WTC11 (cell line): ENCODE results near the gene GPC5. TPM values are rescaled to one million over a fixed set of nuclear protein-coding genes. Genes with fewer than 3 reads are reported as not detected.

ENCODE experiments used
- ATAC-seq: fragments of 200-7000 bp; cut with Tn5 transposase; 2 replicates; pipeline ENCODE4 v1.10.0; 2021; ENCODE audit warnings: mild to moderate bottlenecking, moderate library complexity
- CTCF ChIA-PET: fragments of 300-600 bp; sonication (Branson Sonifier 250); formaldehyde crosslinking; loops from one replicate; lab custom pipeline; 2021; ENCODE audit warnings: antibody characterized with exemption; lab: Charles Lee
- POLR2A ChIA-PET: fragments of 350-600 bp; sonication (Branson Sonifier 250); formaldehyde crosslinking; loops from one replicate; lab custom pipeline; 2021; ENCODE audit warnings: antibody characterized with exemption; lab: Charles Lee
- DNase-seq: peaks from one replicate; pipeline ENCODE4 v3.0.0; 2021; ENCODE audit warnings: low spot score
- H3K27ac Mint-ChIP-seq: 2 replicates; pipeline ENCODE4 v1.8.0; 2021; ENCODE audit warnings: mixed read lengths
- H3K27me3 Mint-ChIP-seq: 2 replicates; pipeline ENCODE4 v1.8.0; 2021; ENCODE audit warnings: low read depth, mild to moderate bottlenecking, moderate library complexity, mixed read lengths
- H3K36me3 Mint-ChIP-seq: 2 replicates; pipeline ENCODE4 v1.8.0; 2021; ENCODE audit warnings: mixed read lengths
- H3K4me1 Mint-ChIP-seq: 2 replicates; pipeline ENCODE4 v1.8.0; 2022; ENCODE audit warnings: mixed read lengths
- H3K4me3 Mint-ChIP-seq: 2 replicates; pipeline ENCODE4 v1.8.0; 2021; ENCODE audit warnings: mild to moderate bottlenecking, moderate library complexity, mixed read lengths
- H3K9me3 Mint-ChIP-seq: 2 replicates; pipeline ENCODE4 v1.8.0; 2021; ENCODE audit warnings: mixed read lengths
- ATF6 ChIP-seq: sonication (generic); formaldehyde crosslinking; IDR thresholded peaks from 2 replicates; pipeline ENCODE4 v1.8.1; 2023; ENCODE audit warnings: mild to moderate bottlenecking, missing genetic modification reagents
- CREM ChIP-seq: sonication (generic); formaldehyde crosslinking; IDR thresholded peaks from 2 replicates; pipeline ENCODE4 v1.8.1; 2022; ENCODE audit warnings: mild to moderate bottlenecking, missing genetic modification reagents, moderate library complexity
- ESRRA ChIP-seq: sonication (generic); formaldehyde crosslinking; IDR thresholded peaks from 2 replicates; pipeline ENCODE4 v1.8.1; 2022; ENCODE audit warnings: mild to moderate bottlenecking, missing genetic modification reagents, borderline replicate concordance
- FOXJ3 ChIP-seq: sonication (generic); formaldehyde crosslinking; IDR thresholded peaks from 2 replicates; pipeline ENCODE4 v1.9.0; 2021; ENCODE audit warnings: missing genetic modification reagents, mild to moderate bottlenecking, borderline replicate concordance
- FOXK1 ChIP-seq: sonication (generic); formaldehyde crosslinking; IDR thresholded peaks from 2 replicates; pipeline ENCODE4 v1.8.0; 2022; ENCODE audit warnings: mild to moderate bottlenecking, moderate library complexity, missing genetic modification reagents
- FOXP1 ChIP-seq: sonication (generic); formaldehyde crosslinking; IDR thresholded peaks from 2 replicates; pipeline ENCODE4 v1.8.0; 2022; ENCODE audit warnings: missing genetic modification reagents, mild to moderate bottlenecking, moderate library complexity, borderline replicate concordance
- FOXP4 ChIP-seq: sonication (generic); formaldehyde crosslinking; IDR thresholded peaks from 2 replicates; pipeline ENCODE4 v1.8.0; 2022; ENCODE audit warnings: mild to moderate bottlenecking, missing genetic modification reagents
- GABPB1 ChIP-seq: sonication (generic); formaldehyde crosslinking; IDR thresholded peaks from 2 replicates; pipeline ENCODE4 v1.8.1; 2023; ENCODE audit warnings: mild to moderate bottlenecking, missing genetic modification reagents
- IRF1 ChIP-seq: sonication (generic); formaldehyde crosslinking; IDR thresholded peaks from 2 replicates; pipeline ENCODE4 v1.8.0; 2023; ENCODE audit warnings: missing genetic modification reagents
- NR2C2 ChIP-seq: sonication (generic); formaldehyde crosslinking; IDR thresholded peaks from 2 replicates; pipeline ENCODE4 v1.8.0; 2022; ENCODE audit warnings: mild to moderate bottlenecking, missing genetic modification reagents
- NR3C1 ChIP-seq: sonication (generic); formaldehyde crosslinking; conservative IDR thresholded peaks from 2 replicates; pipeline ENCODE4 v1.8.1; 2023; ENCODE audit warnings: low read depth, mild to moderate bottlenecking, missing genetic modification reagents
- OVOL2 ChIP-seq: fragments of 250-450 bp; sonication (Bioruptor Pico); IDR thresholded peaks from 2 replicates; pipeline ENCODE4 v1.9.0; 2021; ENCODE audit warnings: mild to moderate bottlenecking, borderline replicate concordance
- RORB ChIP-seq: fragments of 250-450 bp; sonication (Bioruptor Pico); IDR thresholded peaks from 2 replicates; pipeline ENCODE4 v1.9.0; 2021; ENCODE audit warnings: mild to moderate bottlenecking
- TEAD1 ChIP-seq: sonication (generic); formaldehyde crosslinking; IDR thresholded peaks from 2 replicates; pipeline ENCODE4 v1.8.0; 2022; ENCODE audit warnings: mild to moderate bottlenecking, missing genetic modification reagents
- USF1 ChIP-seq: sonication (generic); formaldehyde crosslinking; IDR thresholded peaks from 2 replicates; pipeline ENCODE4 v1.8.0; 2022; ENCODE audit warnings: mild to moderate bottlenecking, missing genetic modification reagents
- USF2 ChIP-seq: sonication (generic); formaldehyde crosslinking; IDR thresholded peaks from 2 replicates; pipeline ENCODE4 v1.8.1; 2023; ENCODE audit warnings: mild to moderate bottlenecking, missing genetic modification reagents, moderate library complexity
- ZNF121 ChIP-seq: sonication (generic); formaldehyde crosslinking; IDR thresholded peaks from 2 replicates; pipeline ENCODE4 v1.8.0; 2023; ENCODE audit warnings: missing genetic modification reagents
- ZNF232 ChIP-seq: sonication (generic); formaldehyde crosslinking; IDR thresholded peaks from 2 replicates; pipeline ENCODE4 v1.8.0; 2022; ENCODE audit warnings: mild to moderate bottlenecking, missing genetic modification reagents
- ZNF425 ChIP-seq: fragments of 250-450 bp; sonication (Bioruptor Pico); conservative IDR thresholded peaks from 2 replicates; pipeline ENCODE4 v1.9.0; 2021; ENCODE audit warnings: mild to moderate bottlenecking
- total RNA-seq: library from RNA; stranded (reverse); gene quantifications from 3 replicates; pipeline ENCODE4 v1.2.3, GENCODE V29; 2021

Gene GPC5
- total RNA-seq, 1 experiment from 2014 or later: 0.46 TPM

GRCh38 chr13:91891141-91891540, 492.7 kb downstream of the GPC5 start (continued):
- TF ChIP-seq FOXP4 (CRISPR knock-in tag): no peak
- no peak for TF ChIP-seq GABPB1 (CRISPR knock-in tag)
- TF ChIP-seq ZNF425 (CRISPR knock-in tag): no peak
- no peak for TF ChIP-seq FOXP1 (CRISPR knock-in tag)
- TF ChIP-seq, all 79 proteins: peak for 0

GRCh38 chr13:91893040-91893439, 494.6 kb downstream of the GPC5 start:
- TF ChIP-seq CREM (CRISPR knock-in tag): no peak
- TF ChIP-seq ZNF121 (CRISPR knock-in tag): no peak
- no peak for TF ChIP-seq FOXP1 (CRISPR knock-in tag)
- no peak for TF ChIP-seq ZNF232 (CRISPR knock-in tag)
- peaks cover 6% of the 10 kb centered on the region for H3K9me3 Mint-ChIP-seq
- H3K4me1 Mint-ChIP-seq: no peaks in the 10 kb centered on the region
- H3K36me3 Mint-ChIP-seq: no peaks in the 10 kb centered on the region
- DNase-seq: no peak
- no peak for ATAC-seq
- H3K27me3 Mint-ChIP-seq: no peaks in the 10 kb centered on the region
- POLR2A ChIA-PET: no interaction called here
- CTCF ChIA-PET: no interaction called here
- H3K27ac Mint-ChIP-seq: no peak overlapping the region
- no peak overlapping the region for H3K4me3 Mint-ChIP-seq

GRCh38 chr13:91894316-91894715, 495.9 kb downstream of the GPC5 start:
- Mint-ChIP-seq H3K4me3 (no peak overlapping the region), H3K36me3 (no peaks in the 10 kb centered on the region), H3K27ac (no peak overlapping the region), H3K27me3 (no peaks in the 10 kb centered on the region), H3K9me3 (0 out of 2 replicates have a peak, but pooled peaks cover 3% of the 10 kb centered on the region), H3K4me1 (no peaks in the 10 kb centered on the region)
- TF ChIP-seq USF1 (CRISPR knock-in tag) (no peak), ATF6 (CRISPR knock-in tag) (no peak), OVOL2 (CRISPR knock-in tag) (no peak), IRF1 (CRISPR knock-in tag) (no peak)
- ChIA-PET CTCF (no interaction called here), POLR2A (no interaction called here)
- DNase-seq (no peak), ATAC-seq (no peak)

GRCh38 chr13:91896547-91896946, 498.1 kb downstream of the GPC5 start:
- ChIA-PET POLR2A (no interaction called here), CTCF (no interaction called here)
- Mint-ChIP-seq H3K4me1 (no peaks in the 10 kb centered on the region), H3K27me3 (no peaks in the 10 kb centered on the region), H3K4me3 (no peak overlapping the region), H3K27ac (no peak overlapping the region), H3K9me3 (0 out of 2 replicates have a peak, but pooled peaks cover 3% of the 10 kb centered on the region), H3K36me3 (no peaks in the 10 kb centered on the region)
- no peak for ATAC-seq
- DNase-seq: no peak
- TF ChIP-seq TEAD1 (no peak), ZNF425 (CRISPR knock-in tag) (no peak), USF2 (CRISPR knock-in tag) (no peak), FOXJ3 (CRISPR knock-in tag) (no peak), FOXK1 (no peak), NR3C1 (CRISPR knock-in tag) (no peak), RORB (CRISPR knock-in tag) (no peak), NR2C2 (CRISPR knock-in tag) (no peak), ESRRA (CRISPR knock-in tag) (no peak)
